Metanephros (tissue), 1 donor: ENCODE data around the gene SH3BP4. TPM values are rescaled to one million over a fixed set of nuclear protein-coding genes. Genes with fewer than 3 reads are reported as not detected.

Experiments
- total RNA-seq: library from RNA; depleted of rRNA; stranded (reverse); fragments of >200 nt; gene quantifications from one replicate; pipeline ENCODE4 v1.2.3, GENCODE V29; 2014

Gene SH3BP4
- total RNA-seq, result 47.8 TPM

GRCh38 chr2:234951664-234952269 is at the start of gene SH3BP4:
Gene SH3BP4 (plus strand): TSS chr2:234952017. CDS start chr2:235035003, 82,986 bp downstream.

